ENCODE data around the gene KCTD3.

DNA sequence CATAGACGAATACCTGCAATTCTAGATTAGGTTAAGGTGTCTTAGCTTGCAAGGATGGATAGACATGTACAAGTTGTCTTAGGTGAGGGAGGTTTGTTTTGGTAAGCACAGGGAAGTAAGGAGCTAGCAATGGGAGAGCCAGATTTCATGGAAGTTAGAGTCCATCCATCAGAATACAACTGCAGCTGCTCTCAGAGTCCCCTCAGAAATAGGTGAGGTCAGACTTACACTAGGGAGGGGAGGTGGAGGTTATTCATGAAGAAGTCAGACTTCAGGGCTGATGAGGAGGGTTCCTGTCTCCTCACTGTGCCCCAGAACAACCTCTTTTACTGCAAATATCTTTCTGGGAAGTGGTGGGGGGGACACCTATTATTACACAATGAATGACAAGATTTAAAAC lies 85.3 kb downstream of the KCTD3 start:
- TF ChIP-seq CTCF (IDR thresholded peaks at IDR 0.05) (no peak), EZH2 (IDR thresholded peaks at IDR 0.05; ENCODE audit: borderline replicate concordance, insufficient read depth, low read depth, low read length, poor library complexity, severe bottlenecking) (no peak)
